Measurements from ENCODE around the gene RABEP1. TPM values are rescaled to one million over a fixed set of nuclear protein-coding genes. Genes with fewer than 3 reads are reported as not detected.

Gene RABEP1
- total and polyA plus RNA-seq, 8 donors: 12.1 to 89.7 (median 19.8) TPM

GRCh38 chr17:5241861-5242671 lies 40.0 kb upstream of the RABEP1 start:
- intact Hi-C loops (cut with DNase I; ENCODE audit: low total_unique reads): no loop called here

GRCh38 chr17:5247621-5248020 lies 34.5 kb upstream of the RABEP1 start:
- peaks cover 0 to 24% (median 0%) of the 10 kb centered on the region in 3 donors for H3K27me3 ChIP-seq
- H3K27ac ChIP-seq: no peak overlapping the region
- DNase-seq: no peak
- TF ChIP-seq POLR2AphosphoS5 (IDR thresholded peaks at IDR 0.05) (no peak), EP300 (IDR thresholded peaks at IDR 0.05) (no peak), CTCF (IDR thresholded peaks at IDR 0.05) (no peak), POLR2A (IDR thresholded peaks at IDR 0.05) (no peak)
- WGBS, 5 donors: 88 to 95% (median 94%) methylated on average over 8 of the region's 8 CpGs
- no peak overlapping the region for H3K4me3 ChIP-seq
- H3K9me3 ChIP-seq: no peaks in the 10 kb centered on the region
- H3K4me1 ChIP-seq: peaks cover 0 to 10% (median 8%) of the 10 kb centered on the region in 4 donors
- intact Hi-C loops (cut with DNase I; ENCODE audit: low total_unique reads): no loop called here
- no peaks in the 10 kb centered on the region for H3K36me3 ChIP-seq

More at GRCh38 chr17:5241861-5242671, 40.0 kb upstream of the RABEP1 start:
- Histone ChIP-seq H3K9me3 (no peaks in the 10 kb centered on the region), H3K27me3 (peaks cover 0 to 10% (median 0%) of the 10 kb centered on the region in 3 donors), H3K4me3 (no peak overlapping the region), H3K27ac (peak overlapping the region; percentile 48 to 80 (median 73)), H3K36me3 (no peaks in the 10 kb centered on the region), H3K4me1 (peaks cover 0 to 19% (median 8%) of the 10 kb centered on the region in 4 donors)
- peak; percentile 29 to 70 for DNase-seq
- 27 to 48% (median 33%) methylated on average over 10 of the region's 10 CpGs for WGBS, 5 donors
- peak in 1 of 7 experiments; percentile 5 for TF ChIP-seq CTCF (IDR thresholded peaks at IDR 0.05)
- no peak for TF ChIP-seq POLR2AphosphoS5 (IDR thresholded peaks at IDR 0.05)
- no peak for TF ChIP-seq EP300 (IDR thresholded peaks at IDR 0.05)

- intact Hi-C loops (cut with DNase I; ENCODE audit: low total_unique reads): no loop called here
- 65 to 76% (median 70%) methylated on average over 18 to 22 of the region's 22 CpGs for WGBS, 5 donors
Measured at GRCh38 chr17:5248821-5249479, 33.1 kb upstream of the RABEP1 start.

More at GRCh38 chr17:5248821-5249479, 33.1 kb upstream of the RABEP1 start:
- no peak for TF ChIP-seq POLR2AphosphoS5 (IDR thresholded peaks at IDR 0.05)
- TF ChIP-seq POLR2A (IDR thresholded peaks at IDR 0.05): no peak
- TF ChIP-seq EP300 (IDR thresholded peaks at IDR 0.05): no peak
- TF ChIP-seq CTCF (IDR thresholded peaks at IDR 0.05): no peak
- peaks cover 0 to 3% (median 0%) of the 10 kb centered on the region in 4 donors for H3K4me1 ChIP-seq
- H3K27ac ChIP-seq: no peak overlapping the region
- DNase-seq: no peak
- H3K36me3 ChIP-seq: no peaks in the 10 kb centered on the region
- no peak overlapping the region for H3K4me3 ChIP-seq
- H3K27me3 ChIP-seq: peaks cover 0 to 24% (median 0%) of the 10 kb centered on the region in 3 donors
- no peaks in the 10 kb centered on the region for H3K9me3 ChIP-seq
